Rectal smooth muscle tissue (tissue), 1 donor: ENCODE data around the gene BGN.

Experiments
- H3K27ac ChIP-seq: one replicate; pipeline ENCODE4 v1.7.0; 2013; ENCODE audit warnings: low read depth, low read length, inconsistent platforms
- H3K27me3 ChIP-seq: one replicate; pipeline ENCODE4 v1.7.0; 2013; ENCODE audit warnings: low read length; ENCODE audit not compliant: control insufficient read depth, insufficient read depth
- H3K36me3 ChIP-seq: one replicate; pipeline ENCODE4 v1.7.0; 2013; ENCODE audit warnings: low read length; ENCODE audit not compliant: control insufficient read depth, insufficient read depth
- H3K4me1 ChIP-seq: one replicate; pipeline ENCODE4 v1.7.0; 2013; ENCODE audit warnings: low read length; ENCODE audit not compliant: control insufficient read depth, insufficient read depth
- H3K4me3 ChIP-seq: one replicate; pipeline ENCODE4 v1.7.0; 2013; ENCODE audit warnings: low read length
- H3K9ac ChIP-seq: one replicate; pipeline ENCODE4 v1.7.0; 2013; ENCODE audit warnings: low read length

The BGN gene

DNA sequence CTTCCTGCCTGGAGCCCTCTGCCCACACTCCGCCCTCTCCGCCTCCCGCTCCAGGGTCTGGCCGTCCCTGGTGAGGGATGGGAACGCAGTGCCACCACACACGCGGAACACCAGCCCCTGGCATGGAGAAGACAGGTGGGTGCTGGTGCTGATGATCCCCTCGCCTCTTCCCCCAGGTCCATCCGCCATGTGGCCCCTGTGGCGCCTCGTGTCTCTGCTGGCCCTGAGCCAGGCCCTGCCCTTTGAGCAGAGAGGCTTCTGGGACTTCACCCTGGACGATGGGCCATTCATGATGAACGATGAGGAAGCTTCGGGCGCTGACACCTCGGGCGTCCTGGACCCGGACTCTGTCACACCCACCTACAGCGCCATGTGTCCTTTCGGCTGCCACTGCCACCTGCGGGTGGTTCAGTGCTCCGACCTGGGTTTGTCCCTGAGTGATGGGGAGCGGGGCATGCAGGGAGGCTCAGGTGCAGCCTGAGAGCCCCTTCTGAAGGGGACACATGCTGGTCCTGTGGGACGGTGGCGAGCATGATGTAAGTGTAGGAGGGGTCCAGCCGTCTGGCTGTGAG lies 9.8 kb downstream of the BGN start:
- no peak overlapping the region for H3K4me3 ChIP-seq
- H3K9ac ChIP-seq: no peak overlapping the region
- H3K27me3 ChIP-seq: no peaks in the 10 kb centered on the region
- H3K36me3 ChIP-seq: no peaks in the 10 kb centered on the region
- no peak overlapping the region for H3K27ac ChIP-seq
- H3K4me1 ChIP-seq: no peaks in the 10 kb centered on the region

DNA sequence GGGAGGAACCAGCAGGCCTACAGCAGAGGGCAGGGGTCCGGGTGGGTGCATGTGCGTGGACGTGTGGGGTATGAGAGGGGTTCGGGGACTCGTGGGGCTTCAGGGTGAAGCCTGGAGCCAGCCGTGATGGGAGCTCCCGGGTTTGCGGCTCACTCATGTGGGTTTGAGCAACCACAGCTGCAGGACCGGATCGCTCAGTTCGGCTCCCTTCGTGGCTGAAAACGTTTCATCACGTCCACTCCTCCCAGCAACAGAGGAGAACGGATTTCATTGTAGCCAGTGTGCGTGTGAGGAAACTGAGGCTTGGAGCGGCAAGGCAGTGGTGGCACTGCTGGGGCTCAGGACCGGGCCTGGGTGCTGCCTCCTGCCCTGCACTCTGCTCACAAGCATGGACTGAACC lies 10.6 kb downstream of the BGN start:
- H3K27me3 ChIP-seq: peaks cover 2% of the 10 kb centered on the region

DNA sequence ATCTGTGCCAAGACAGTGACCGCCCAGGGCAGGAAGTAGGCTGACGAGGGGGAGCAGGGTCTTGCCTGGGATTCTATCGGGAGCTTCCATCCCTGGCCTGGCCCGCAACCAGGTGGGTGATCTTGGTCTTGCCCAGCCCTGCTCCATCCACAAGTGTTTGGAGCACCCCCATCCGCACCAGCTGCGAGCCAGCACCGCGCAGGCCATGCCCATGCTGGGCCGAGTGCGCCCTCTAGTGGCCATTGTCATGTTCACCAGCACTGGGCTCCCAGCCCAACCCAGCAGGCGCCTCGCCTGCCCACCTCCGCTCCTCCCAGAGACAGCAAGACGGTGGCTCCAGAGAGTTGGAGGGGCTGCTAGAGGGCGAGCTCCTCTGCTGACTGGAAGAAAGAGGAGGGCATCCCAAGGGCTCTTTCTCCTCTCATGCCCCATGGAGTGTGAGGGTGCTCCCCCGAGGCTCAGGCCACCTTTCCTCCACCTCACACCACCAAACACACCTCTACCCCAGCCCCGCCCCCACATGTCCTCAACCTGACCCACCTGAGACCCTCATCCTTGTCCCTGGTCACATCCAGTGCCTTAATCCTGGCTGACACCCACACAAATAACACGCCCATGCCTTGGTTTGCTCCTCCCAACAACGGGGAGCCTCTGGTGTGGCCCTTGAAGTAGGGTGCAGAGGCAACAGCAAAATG lies 12.9 kb downstream of the BGN start:
- Histone ChIP-seq H3K9ac (no peak overlapping the region), H3K27ac (no peak overlapping the region), H3K27me3 (peaks cover 5% of the 10 kb centered on the region), H3K4me1 (no peaks in the 10 kb centered on the region), H3K4me3 (no peak overlapping the region), H3K36me3 (no peaks in the 10 kb centered on the region)

More for the DNA sequence above, 10.6 kb downstream of the BGN start:
- H3K4me1 ChIP-seq: no peaks in the 10 kb centered on the region
- no peak overlapping the region for H3K4me3 ChIP-seq
- no peak overlapping the region for H3K27ac ChIP-seq
- no peak overlapping the region for H3K9ac ChIP-seq
- no peaks in the 10 kb centered on the region for H3K36me3 ChIP-seq

DNA sequence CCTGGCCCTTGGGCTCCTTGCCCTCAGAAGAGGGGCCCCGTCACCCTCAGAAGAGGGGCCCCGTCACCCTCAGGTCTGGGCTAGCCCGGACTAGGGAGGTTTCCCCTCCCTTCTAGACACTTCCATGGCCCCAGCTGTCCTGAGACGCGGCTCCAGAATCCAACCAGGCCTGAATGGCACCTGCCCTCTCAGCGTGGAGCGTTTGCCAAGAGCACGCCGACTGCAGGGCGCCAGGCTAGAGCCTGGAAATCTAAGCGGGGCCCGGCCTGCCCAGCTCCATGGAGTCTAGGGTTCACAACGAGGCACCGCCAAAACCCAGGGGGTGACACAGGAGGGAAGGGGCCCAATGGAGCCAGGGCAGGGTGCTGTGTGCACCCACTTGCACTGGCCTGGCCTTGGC lies 14.8 kb downstream of the BGN start:
- Histone ChIP-seq H3K4me1 (no peaks in the 10 kb centered on the region), H3K27me3 (peaks cover 5% of the 10 kb centered on the region), H3K36me3 (no peaks in the 10 kb centered on the region), H3K9ac (no peak overlapping the region), H3K27ac (no peak overlapping the region), H3K4me3 (no peak overlapping the region)

DNA sequence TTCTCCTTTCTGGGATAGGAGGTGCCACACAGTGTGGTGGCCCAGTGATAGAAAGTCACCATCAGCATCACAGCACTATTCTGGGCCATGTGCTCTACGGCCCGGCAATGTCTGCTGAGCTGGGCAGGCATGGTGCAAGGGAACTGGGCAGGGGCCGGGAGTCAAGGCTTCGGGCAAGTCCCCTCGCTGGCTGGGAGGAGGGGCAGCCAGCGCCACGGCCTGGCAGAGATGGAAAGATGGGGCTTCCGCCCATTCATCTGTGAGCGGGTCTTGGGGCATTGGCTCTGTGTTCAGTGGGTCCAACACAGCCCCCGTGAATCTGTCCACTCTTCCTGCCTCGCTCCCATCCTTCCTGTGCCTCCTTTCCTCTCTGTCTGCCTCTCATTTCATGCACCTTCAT lies 15.6 kb downstream of the BGN start:
- Histone ChIP-seq H3K27ac (no peak overlapping the region), H3K4me1 (no peaks in the 10 kb centered on the region), H3K36me3 (no peaks in the 10 kb centered on the region), H3K4me3 (no peak overlapping the region), H3K9ac (no peak overlapping the region), H3K27me3 (peaks cover 5% of the 10 kb centered on the region)

DNA sequence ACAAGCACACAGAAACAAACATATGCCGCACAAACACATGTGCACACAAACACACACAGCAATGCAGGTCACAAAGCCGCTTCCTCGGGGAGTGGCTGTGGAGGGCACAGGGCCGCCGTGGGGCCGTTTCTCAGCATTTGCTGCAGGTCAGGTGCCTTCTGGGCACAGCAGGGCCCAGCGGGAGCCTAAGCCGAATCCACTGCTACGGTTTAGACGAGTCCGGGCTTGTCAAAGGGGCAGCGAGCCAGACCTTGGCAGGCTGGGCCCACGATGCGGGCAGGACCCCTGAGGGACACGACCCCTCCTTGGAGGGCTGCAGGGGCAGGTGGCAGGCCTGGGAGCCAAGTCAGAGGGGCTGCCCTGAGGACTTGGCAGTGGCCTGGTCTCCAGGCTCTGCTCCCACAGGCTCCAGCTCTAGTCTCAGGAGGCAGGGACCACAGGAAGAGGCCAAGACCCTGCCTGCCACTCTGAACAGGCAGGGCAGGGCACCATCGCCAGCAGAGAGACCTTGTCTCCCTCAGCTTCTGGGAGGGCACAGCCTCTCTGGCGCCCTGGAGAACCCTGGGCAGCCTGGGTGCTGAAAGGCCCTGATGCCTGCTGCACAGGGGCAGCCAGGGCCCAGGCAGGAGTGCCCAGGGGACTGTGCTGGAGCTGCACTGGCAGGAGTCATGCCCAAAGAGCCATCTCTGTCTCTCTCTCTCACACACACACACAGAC lies 17.2 kb downstream of the BGN start:
- H3K36me3 ChIP-seq: no peaks in the 10 kb centered on the region
- H3K27ac ChIP-seq: no peak overlapping the region
- no peak overlapping the region for H3K9ac ChIP-seq
- H3K4me3 ChIP-seq: no peak overlapping the region
- H3K4me1 ChIP-seq: no peaks in the 10 kb centered on the region
- H3K27me3 ChIP-seq: peaks cover 13% of the 10 kb centered on the region

DNA sequence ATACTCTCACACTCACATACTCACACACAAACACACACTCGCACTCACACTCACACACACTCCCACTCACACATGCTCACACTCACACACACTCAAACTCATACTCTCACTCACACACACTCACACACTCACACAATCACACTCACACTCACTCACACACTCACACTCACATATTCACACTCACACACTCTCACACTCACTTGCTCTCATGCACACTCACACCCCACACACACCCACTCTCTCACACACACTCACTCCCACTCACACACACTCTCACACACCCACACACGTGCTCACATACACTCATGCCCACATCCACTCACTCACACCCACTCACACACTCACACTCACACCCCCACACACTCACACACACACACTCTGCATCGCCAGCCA lies 17.7 kb downstream of the BGN start:
- H3K9ac ChIP-seq: no peak overlapping the region
- no peak overlapping the region for H3K4me3 ChIP-seq
- H3K4me1 ChIP-seq: no peaks in the 10 kb centered on the region
- H3K27me3 ChIP-seq: peaks cover 13% of the 10 kb centered on the region
- H3K27ac ChIP-seq: no peak overlapping the region
- no peaks in the 10 kb centered on the region for H3K36me3 ChIP-seq

DNA sequence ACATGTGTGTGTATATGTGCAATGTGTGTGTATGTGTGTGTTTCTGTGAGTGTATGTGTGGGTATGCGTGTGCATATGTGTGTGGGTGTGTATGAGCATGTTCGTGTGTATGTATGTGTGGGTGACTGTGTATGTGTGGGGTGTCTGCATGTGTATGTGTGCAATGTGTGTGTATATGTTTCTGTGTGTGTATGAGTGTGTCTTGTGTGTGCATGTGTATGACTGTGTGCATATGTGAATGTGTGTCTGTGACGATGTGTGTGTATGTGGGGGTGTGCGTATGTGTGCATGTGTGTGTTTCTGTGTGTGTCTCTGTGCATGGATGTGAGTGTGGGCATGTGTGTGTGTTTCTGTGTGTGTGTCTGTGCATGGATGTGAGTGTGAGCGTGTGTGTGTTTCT lies 18.5 kb downstream of the BGN start:
- Histone ChIP-seq H3K4me1 (no peaks in the 10 kb centered on the region), H3K27ac (no peak overlapping the region), H3K36me3 (no peaks in the 10 kb centered on the region), H3K27me3 (peaks cover 13% of the 10 kb centered on the region), H3K4me3 (no peak overlapping the region), H3K9ac (no peak overlapping the region)

DNA sequence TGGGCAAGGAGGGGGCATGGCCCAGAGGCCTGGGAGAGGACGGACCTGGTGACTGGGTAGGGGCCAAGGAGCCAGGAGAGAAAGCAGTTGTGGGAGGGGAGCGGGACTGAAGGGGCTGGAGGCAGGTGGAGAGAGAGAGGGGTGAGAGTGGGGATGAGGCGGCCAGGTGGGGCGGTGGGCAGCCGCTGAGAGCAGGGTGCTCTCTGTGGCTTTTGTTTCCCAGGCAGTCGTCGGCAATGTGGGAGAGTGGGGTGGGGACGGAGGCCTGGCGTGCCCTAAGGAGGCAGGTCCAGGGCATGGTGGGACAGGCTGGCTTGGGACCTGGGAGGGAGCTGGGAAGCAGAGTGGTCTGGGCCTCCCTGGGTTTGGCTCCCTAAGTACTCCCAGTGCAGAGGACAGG lies 19.5 kb downstream of the BGN start:
- H3K36me3 ChIP-seq: no peaks in the 10 kb centered on the region
- H3K4me1 ChIP-seq: no peaks in the 10 kb centered on the region
- no peak overlapping the region for H3K9ac ChIP-seq
- peaks cover 19% of the 10 kb centered on the region for H3K27me3 ChIP-seq
- no peak overlapping the region for H3K27ac ChIP-seq
- H3K4me3 ChIP-seq: no peak overlapping the region

DNA sequence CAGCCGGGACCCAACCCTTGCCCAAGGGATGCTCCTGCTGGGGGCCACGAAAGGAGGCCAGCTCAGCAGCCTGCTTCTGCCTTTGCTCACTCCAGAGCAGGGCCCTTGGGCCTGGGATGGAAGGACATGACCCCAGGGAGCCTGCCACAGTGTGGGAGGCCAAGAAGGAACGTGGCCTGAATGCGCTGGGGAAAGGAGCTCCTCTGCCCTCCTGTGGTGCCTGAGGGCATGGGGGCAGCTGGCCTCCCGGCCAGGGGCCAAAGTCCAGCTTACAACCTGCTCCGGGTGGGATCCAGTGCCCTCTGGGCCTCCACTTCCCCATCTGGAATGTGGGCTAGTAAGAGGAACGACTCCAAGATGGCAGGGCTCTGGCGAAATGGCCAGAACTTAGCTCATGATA lies 20.7 kb downstream of the BGN start:
- Histone ChIP-seq H3K27ac (no peak overlapping the region), H3K36me3 (no peaks in the 10 kb centered on the region), H3K4me3 (no peak overlapping the region), H3K27me3 (peaks cover 19% of the 10 kb centered on the region), H3K4me1 (no peaks in the 10 kb centered on the region), H3K9ac (no peak overlapping the region)

DNA sequence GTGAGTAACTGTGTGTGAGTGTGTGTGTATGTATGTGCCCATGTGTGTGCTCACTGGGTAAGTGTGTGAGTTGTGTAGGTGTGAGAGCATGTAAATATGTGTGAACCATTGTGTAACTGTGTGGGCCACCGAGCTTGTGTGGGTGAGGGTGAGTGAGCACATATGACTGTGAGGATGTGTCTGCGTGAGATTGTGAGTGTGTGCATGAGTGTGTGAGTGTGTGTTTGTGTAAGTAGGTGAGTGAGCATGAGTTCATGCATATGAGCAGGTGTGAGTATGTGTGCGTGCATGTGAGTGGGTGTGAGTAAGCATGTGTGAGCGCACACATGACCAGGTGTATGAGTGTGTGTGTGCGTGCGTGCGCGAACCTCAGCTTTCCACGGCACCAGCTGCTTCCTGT lies 21.3 kb downstream of the BGN start:
- Histone ChIP-seq H3K36me3 (no peaks in the 10 kb centered on the region), H3K27ac (no peak overlapping the region), H3K27me3 (peaks cover 21% of the 10 kb centered on the region), H3K4me3 (no peak overlapping the region), H3K9ac (no peak overlapping the region), H3K4me1 (no peaks in the 10 kb centered on the region)

DNA sequence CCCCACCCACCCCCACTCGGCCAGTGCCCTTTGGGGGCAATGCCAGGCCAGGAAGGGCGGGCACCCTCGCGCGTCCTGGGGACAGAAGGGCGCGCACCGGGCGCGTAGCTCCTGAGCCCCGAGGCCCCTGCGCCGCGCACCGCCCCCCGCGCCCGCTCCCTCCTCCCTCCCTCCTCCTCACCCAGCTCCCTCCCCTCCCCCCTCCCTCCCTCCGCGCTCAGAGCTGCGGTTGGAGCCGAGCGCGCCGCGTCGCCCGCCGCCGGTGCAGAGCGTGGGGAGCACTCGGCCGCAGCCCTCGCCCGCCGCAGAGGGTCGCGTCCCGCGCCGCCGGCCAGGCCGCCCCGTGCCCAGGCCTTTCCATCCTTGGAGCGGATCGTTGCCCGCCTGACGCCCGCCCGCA lies 22.6 kb downstream of the BGN start, which contains the start of gene ATP2B3:
Gene ATP2B3, plus strand, starts transcription at position 220 of the 400 bp plus-strand sequence. CDS start 18,606 bp downstream, outside the sequence.
- H3K4me1 ChIP-seq: no peaks in the 10 kb centered on the region
- peaks cover 30% of the 10 kb centered on the region for H3K27me3 ChIP-seq
- H3K4me3 ChIP-seq: no peak within 1 kb of the TSS
- H3K27ac ChIP-seq: no peak within 1 kb of the TSS
- H3K36me3 ChIP-seq: no peaks in the 10 kb centered on the region
- no peak within 1 kb of the TSS for H3K9ac ChIP-seq
